ENCODE data around the gene PTH1R.

Gene PTH1R

DNA sequence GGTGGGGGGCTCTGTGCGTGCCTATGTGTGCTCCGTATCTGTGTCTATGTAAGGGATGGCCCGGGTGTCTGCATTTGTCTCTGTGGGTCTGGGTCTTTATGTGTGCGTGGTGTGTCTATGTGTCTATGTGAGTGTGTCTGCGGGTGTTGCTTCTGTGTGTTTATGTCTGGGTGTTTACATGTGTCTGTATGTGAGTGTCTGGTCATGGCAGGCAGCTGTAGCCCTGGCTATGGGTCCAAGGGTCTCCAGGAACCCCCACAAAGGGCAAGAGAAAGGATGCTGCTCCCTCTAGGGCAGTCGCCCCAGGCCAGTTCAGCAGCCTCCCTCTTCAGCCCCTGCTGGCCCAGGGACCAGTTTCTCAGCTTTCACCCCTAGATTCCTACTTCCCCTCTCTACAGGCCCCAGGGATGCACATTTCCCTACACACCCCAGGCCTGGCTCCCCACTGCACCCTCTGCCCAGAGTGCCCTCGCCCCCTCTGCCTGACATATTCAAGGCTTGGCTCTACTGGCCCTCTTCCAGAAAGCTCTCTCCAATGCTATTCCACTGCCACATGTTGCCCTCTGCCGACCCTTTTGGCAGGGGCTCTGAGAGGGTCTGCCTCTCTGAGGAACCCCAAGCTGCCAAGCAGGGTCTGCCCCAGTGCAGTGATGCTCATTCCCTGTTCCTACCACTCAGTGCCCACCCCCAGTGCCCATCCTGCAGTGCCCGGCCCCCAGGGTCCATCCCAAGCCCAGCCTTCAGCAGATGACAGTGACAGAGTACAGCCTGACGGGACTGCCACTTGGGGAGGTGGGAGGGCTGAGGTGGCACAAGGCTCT lies 13.2 kb upstream of the PTH1R start:
- no peak for DNase-seq (ENCODE audit: low read depth in 3 of 3)

DNA sequence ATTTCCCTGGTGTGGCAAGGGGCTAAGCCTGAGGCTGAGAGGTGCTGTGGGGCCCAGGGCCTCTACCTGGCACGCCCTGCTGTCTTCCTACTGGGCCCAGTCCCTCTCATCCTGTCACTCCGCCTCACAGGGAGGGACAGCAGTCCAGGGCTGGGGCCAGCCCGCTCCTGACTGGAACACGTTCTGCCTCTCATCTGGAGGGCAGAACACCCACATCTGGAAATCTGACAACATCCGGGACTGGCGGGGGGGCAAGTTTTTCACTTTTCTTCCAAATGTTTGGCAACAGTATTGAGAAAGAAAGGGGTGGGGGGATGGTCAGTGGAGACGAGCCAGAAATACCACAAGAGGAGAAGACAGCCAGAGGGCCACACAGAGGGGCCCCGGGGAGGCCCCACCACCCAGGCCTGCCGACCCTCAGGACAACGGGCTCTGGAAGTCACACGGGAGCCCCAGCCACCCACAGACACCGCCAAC lies 12.5 kb upstream of the PTH1R start:
- DNase-seq (ENCODE audit: low read depth in 3 of 3): no peak

DNA sequence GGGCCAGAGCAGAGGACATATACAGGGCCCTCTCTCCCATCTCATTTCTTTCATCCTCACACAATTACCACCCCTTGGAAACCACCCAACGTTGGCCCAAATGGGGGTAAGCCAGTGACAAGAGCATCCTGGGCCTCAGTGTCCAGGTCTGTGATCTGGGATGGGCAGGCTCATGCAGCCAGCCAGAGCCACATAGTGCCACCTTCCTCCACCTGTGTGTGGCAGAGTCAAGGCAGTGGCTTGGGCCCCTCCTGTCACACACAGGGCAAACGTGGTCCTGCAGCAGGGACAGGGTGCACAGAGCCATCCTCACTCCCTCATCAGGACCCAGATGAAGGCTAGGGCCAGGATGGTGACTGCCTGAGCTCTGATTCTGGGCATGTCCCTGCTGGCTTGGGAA lies 12.0 kb upstream of the PTH1R start:
- no peak for DNase-seq (ENCODE audit: low read depth in 3 of 3)

DNA sequence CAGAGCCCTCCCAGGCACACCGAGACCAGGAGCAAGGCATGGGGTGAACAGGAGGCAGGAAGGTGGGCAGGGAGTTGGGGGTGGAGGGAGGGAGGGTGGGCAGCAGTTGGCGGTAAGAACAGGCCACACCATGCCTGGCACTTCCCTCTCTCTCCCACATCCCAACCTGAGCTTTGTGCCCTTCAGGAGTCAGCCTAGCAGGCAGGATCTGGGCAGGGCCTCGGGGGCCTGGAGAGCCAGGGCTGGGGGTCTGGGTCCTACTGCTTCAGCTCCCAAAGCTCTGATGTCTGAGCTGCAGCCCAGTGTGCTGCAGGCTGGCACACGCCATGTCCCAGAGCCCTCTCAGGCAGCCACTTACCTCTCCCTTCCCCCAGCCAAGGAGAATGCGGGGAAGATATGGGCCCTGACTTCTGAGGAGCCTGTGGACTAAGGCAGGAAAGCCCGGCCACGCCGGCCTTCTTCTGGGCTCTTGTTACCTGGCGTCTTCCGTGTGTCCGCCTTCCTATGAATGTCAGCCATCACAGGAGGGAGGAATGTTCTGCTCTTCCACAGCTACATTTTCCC lies 11.4 kb upstream of the PTH1R start:
- DNase-seq (ENCODE audit: low read depth in 3 of 3): no peak

DNA sequence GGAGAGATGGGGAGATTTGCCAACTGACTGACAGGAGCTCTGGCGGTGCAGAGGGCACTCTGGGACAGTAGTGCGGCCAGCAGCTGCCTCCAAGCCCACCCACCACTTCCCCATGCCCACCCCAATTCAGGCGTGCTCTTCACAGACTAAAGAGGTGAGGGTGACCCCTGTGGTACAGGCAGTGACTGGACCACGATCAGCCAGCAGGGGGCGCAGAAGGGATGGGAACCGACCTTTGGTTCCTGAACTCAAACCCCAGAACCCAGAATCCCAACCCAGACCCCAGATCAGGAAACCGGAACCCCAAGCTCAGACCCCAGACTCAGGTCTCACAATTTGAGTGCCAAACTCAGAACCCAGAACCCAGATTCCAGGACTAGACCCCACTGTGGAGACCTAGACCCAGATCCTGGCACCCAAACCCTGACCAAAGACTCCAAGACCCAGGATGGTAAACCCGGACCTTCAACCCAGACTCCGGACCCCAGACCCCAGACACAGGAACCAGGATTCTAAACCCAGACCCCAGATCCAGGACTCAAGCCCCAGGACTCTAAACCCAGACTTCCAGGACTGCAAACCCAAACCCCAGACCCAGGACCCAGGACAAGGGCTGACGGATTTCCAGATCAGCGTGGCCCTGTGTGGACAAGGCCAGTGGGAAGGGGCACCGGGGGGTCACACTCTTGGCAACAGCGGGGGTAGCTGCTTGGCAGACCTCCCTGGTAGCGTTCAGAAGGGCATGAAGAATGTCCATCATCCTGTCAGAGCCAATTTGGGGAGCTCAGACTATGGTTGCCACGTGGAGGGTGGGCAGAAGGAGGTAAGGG lies 10.6 kb upstream of the PTH1R start:
- DNase-seq (ENCODE audit: low read depth in 3 of 3): peak; percentile 66 to 88 (median 74)

DNA sequence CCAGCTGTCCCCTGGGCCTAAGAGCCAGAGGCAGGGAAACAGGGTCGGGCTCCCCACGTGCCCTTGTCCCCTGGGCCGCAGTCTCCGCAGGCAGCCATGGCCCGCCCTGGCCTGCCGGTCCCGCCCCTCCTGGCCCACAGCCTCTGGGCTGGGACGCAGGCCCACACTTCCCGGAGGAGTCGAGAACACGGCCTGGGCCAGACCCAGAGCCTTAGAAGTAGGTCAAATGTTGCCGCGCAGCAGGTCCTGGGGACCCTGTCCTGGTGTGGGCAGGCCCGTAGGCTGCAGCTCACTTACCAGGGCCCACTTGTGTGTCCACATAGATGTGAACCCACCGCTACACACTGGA lies 10.0 kb upstream of the PTH1R start:
- no peak for DNase-seq (ENCODE audit: low read depth in 3 of 3)

DNA sequence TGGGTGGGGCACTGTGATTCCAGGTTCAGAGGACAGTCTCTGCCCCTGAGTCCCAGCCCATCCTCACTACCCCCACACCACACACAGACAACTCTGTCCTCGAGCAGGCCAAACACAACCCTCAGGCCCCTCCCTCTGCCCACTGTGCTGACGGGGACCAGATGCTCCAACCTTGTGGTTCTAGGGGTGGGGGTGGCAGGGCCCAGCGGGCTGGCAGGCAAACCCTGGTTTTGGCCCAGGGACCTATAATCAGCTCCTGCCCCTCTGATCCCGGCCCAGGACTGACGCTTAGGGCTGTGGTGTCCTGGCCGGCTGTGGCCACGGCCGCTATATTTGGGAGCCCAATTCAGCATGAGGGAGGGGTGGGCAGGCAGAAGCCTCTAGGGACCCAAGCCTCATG lies 9.2 kb upstream of the PTH1R start:
- no peak for DNase-seq (ENCODE audit: low read depth in 3 of 3)

DNA sequence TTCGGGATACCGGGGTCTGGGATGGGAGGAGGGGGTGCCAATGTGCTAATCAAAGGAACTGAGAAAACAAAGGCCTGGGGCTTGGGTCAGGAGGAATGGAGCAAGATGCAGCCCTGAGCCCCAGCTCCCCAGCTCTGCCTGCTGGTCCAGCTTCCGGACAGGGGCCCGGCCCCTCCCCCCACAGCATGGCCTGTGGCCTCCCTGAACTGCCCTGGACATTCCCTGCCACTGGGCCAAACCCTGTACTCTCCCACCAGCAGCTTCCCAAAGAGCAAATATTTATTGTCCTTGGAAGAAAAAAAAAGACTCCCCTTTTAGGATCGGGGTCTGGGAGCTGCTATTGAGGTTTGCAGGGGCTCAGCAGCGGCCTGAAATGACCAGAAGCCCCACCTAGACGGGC lies 8.6 kb upstream of the PTH1R start:
- DNase-seq (ENCODE audit: low read depth in 3 of 3): no peak

DNA sequence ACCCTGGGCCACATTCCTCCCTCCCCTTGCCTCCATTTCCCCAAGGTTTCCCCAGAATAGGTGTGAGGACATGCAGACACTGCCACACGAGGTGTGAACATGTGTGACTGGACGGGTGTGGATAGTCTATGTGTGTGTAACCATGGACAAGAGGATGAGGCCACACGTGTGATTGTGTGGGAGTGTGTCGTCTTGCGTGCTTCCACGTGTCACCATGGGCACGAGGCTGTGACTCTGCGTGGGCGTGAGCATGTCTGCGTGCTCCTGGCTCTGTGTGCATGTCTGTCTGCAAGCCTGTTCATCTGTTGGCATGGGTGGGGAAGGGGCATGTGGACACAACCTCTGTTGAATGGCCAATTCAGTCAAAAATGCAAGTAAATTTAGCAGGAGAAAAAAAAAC lies 8.1 kb upstream of the PTH1R start:
- DNase-seq (ENCODE audit: low read depth in 3 of 3): no peak

DNA sequence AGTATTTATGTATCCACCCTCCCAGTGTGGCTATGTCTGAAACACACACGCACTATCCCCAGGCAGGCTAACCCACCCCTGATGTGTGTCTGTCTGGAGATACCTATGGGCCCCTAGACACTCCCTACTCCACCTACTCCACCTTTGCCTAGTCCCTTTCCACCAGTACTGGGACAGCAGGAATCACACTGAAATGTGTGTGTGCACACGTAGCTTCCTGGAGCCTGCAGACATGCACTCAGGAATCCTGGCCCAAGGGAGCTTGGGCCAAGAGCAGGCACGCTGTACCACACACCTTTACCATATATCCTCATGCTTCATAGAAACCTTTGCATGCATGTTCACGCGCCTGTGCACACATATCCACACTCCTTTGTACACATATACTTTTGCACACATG lies 6.9 kb upstream of the PTH1R start:
- DNase-seq (ENCODE audit: low read depth in 3 of 3): no peak

DNA sequence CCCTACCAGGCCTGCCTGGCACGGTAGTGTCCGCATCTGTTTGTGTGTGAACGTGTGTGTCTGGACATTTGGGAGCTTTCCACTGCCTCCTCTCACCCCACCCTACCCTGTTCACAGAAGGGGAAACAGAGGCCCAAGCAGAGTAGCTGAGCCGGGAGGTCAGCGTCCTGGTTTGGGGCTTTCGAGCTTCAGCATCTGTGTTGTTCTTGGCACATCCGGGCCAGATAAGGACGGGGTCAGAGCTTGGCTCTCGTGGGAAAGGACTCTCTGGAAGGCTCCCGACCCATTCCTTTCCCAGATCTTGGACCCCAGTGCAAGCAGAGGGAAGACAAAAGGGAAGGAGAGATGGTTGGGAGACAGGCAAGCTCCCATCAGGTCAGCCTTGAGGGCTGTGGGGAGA lies 6.3 kb upstream of the PTH1R start:
- no peak for DNase-seq (ENCODE audit: low read depth in 3 of 3)

DNA sequence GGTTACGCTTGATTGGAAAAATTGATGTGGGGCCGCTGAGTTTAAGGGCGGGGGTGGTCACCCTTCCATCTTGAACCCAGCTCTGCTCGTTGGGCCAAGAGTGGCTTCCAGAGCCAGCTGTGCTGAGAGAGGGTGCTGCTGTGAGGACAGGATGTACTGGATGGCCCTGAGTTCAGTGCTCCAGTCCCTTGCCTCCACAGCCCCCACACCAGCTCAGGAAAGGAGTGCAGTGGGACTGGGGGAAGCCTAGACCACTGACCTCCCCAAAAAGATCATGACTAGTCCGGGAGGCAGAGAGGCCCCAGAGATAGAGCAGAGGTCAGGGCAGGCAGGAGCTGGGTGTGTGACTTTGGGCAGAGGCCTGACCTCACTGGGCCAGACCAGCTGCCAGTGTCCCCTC lies 4.0 kb upstream of the PTH1R start:
- no peak for DNase-seq (ENCODE audit: low read depth in 3 of 3)

DNA sequence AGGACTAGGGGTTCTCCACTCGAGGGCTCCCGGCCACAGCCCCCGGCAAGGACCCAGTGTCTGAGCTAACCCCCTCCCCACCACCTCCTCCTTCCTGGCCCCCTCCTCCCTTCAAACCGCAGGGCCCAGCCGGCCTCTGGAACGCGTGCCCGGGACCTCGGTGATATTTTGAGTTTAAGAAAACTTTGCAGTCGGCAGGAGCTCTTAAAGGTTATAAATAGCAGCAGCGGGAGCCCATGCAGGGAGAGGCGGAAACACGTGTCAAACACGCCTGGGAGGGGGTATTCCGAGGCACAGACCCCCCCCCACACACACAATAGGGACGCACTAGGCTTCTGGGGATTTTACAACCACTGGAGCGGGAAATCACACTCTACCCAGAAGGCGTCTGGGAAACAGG lies 3.1 kb upstream of the PTH1R start:
- DNase-seq (ENCODE audit: low read depth in 3 of 3): no peak

DNA sequence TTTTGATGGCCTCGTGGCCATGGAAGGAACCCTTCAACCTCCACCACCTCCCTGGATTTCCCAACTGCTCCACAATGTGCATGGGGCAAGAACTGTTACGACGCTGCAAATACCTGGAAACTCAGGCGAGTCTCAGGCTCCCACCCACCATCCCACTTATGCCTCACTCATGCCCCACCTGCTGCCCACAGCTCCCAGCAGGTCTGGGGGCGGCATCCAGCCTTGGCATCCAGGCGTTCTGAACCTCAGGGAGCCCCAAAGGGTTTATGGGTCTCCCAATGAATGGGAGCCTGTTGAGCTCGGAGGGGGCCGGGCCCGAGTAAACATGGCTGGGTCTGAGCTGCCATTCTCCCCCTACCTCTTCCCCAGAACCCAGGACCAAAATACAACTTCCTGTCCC lies 2.0 kb upstream of the PTH1R start:
- no peak for DNase-seq (ENCODE audit: low read depth in 3 of 3)

DNA sequence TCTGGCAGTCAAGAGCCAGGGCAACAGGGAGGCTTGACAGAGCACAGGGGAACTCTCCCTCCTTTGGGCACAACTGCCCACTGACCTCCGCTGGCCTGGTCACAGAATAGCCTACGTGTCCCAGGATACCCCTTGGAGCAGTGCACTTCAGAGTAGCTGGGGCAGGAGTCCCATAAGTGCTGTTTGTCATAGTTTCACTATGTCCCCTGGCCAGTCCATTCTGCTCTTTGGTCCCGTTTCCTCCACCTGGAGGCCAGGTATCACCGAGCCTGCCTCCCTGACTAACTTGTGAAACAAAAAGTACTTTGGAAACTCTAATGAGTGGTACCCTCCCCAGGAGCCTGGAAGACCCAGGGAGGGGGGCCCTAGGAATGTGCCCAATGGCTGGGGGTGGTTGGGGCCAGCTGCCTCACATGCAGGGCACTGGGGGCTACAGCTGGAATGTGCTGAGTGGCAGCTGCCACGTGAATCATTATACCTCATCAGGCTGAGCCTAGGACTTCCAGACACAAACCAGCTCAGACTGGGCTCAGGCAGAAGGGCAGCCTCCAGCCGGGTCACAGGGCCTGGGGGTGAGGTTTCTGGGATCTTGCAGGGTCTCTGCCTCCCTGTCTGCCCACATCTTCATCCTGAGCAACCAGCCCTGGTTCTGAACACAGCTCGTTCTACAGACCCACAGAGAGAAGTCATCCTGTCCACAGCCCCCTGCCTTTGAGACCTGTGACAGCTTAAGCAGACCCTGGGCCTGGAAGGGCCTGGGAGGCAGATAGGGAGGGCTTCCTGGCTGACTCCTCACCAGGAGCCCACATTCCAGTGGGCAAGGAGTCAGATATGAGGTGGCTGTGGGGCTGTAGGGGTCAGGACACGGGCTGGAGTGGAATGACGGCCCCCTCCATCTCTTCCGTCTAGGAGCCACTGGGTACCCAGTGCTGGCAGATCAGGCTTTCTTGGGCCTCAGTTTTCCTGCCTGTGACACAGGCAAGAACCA lies 914 bp upstream of the PTH1R start:
- no peak for DNase-seq (ENCODE audit: low read depth in 3 of 3)

DNA sequence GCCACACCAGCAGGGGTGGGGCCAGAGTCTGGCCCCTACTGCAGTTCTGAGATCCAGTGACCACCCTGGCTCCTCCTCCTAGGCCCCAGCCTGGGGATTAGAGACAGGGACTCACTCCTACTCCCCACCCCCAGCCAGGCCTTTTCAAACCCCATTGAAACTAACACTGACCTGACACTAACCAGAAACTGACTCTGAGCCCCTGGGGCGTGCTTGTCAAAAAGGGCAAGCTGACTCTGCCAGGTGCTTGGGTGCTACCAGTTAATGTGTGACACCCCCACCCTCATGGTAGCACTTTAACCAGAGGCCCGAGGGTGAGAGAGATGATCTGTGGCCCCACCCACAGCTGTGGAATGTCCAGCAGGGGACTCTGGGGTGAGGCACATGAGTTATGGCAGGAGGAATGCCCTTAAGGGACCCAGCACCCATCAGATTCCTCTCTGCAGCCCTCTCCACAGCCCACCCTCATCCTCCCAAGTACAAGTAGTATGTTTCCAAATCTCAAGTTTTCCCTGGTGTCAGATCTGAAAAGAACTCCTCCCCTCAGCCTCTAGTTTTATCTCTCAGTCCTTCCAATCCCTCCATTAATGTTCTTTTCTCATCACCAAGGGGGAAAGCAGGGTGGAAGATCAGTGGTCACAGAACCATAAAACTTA lies 1.4 kb downstream of the PTH1R start:
- no peak for DNase-seq (ENCODE audit: low read depth in 3 of 3)

DNA sequence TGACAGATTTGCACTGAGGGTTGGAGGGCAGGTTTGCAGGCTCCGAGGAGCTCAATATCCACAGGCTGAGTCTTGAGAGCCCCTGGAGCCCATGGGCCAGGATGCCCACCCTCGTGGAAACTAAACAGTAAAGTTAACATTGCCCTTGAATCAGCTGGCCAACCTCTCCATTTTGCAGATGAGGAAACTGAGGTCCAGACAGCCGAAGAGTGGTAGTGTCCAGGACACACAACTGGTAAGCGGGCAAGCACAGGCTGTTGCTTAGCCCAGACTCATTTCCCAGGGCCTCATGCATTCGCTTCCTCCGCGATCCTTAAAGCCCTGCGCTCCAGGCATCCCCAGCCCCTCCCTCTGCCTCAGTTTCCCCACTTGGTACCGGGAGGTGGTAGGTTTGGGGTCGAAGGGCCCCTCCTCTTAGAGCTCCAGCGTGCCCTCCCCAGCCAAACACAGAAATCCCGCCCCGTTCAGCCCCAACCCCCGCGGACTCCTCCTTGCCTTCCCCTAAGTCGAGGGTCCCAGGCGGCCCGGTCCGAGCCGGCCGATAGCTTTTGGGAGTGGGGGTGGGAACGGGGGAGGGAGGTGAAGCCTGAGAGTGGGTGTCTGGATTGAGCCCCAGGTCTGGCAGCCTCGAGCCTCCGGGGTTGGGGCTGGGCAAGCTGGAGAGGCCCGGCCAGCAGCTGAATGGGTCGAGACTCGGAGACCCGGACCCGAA lies 3.5 kb downstream of the PTH1R start:
- DNase-seq (ENCODE audit: low read depth in 3 of 3): no peak

DNA sequence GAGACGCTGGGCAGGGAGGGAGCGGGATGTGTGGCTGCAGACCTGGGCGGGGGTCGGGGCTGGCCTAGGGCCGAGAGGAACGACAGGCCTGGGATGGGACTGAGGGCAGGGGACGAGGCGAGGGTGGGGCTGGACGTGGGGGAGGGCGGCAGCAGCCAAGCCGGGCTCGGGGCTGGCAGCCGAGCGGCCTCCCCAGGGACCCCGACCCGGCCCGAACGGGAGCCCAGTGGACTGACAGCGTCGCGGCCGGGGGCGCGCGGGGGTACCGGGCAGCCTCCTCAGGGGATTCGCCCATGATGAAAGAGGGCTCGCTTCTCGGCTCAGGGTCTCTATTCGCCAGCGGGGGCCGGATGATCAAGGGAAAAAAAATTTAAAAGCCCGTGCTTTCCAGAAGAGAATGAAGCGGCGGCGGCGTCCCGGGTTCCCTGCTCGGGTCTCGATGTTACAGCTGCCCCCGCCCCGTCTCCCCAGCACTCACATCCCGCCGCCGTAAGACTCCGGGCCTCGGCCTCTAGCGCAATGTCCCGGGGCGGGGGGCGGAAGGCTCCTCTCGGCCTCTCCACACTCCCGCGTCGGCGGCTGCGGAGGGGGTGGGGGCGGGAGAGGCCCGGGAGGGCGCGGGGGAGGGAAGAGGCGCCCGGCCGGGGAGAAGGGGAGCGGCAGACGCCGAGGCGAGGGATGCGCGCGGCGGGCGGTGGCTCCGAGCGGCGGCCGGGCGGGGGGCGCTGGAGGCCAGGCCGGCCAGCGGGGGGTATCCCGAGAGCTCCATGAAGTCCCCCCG lies 4.3 kb downstream of the PTH1R start:
- no peak for DNase-seq (ENCODE audit: low read depth in 3 of 3)

DNA sequence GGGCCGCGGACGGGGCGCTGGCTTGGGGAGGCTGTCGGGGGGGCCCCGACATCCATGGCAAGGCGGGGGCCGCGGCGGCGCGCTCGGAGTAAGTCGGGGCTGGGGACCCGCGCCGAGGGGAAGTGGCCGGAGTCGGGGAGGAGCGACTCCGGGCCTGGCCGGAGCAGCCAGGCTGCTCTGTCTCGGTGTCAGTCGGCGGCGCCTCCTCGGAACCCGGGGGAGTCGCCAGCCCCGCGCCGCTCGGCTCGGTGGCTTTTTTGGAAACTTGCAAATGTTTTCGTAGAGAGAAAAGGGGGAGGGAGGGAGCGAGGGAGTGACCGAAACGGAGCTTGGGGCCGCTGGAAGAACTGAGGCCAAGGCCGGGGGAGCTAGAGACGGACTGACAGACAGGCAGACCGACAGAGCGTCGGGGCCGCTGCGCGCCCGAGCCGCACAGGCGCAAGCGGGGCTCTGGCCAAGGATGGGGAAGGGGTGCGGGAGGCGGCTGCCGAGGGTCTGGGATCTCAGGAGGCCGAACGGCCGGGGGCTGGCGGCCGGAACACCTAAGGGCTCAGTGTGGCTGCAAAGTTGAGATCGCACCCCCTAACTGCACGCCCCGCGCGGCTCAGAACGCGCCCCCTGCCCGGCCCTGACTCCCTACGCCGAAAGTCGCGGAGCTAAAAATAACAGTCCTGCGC lies 5.0 kb downstream of the PTH1R start:
- no peak for DNase-seq (ENCODE audit: low read depth in 3 of 3)
